ENCODE measurements around the gene SPINT4.
"Not testable (repeated sequence)": the region's sequence is repeated elsewhere in the genome, so short reads cannot be mapped to it uniquely, and the experiment has no call there.

Gene SPINT4

DNA sequence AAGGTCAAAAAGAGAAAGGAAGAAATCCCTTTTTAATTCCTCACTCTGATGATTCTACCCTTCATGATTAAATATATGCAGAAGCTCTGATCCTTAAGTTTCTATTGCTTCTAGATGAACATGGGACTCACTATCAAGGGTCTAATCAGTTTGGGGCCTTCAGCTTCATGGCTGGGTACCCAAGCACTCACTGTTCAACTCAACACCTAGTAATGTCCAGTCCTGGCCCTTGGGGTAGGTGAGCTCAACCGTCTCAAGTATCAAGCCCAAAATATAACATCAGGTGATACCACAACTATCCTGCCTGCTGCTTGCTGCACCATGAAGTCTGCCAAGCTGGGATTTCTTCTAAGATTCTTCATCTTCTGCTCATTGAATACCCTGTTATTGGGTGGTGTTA, at the start of gene SPINT4:
Gene SPINT4 (plus strand): TSS at position 301 of the 400 bp plus-strand sequence. CDS start 21 bp downstream, at position 322.
- Histone ChIP-seq H3K9ac (ENCODE audit: low read length) (no peak within 1 kb of the TSS), H3K27ac (ENCODE audit: low read depth, low read length) (no peak within 1 kb of the TSS), H3K36me3 (ENCODE audit: control insufficient read depth, insufficient read depth, low read length) (no peaks in the 10 kb centered on the region), H3K9me3 (ENCODE audit: control insufficient read depth, insufficient read depth, low read depth, low read length) (peaks cover 3% of the 10 kb centered on the region; the same call in 1 of the 2 replicates), H3K4me1 (ENCODE audit: control insufficient read depth, insufficient read depth, low read length) (no peaks in the 10 kb centered on the region), H3K27me3 (ENCODE audit: control insufficient read depth, insufficient read depth, low read length) (no peaks in the 10 kb centered on the region), H3K4me3 (ENCODE audit: low read depth, low read length) (no peak within 1 kb of the TSS)

DNA sequence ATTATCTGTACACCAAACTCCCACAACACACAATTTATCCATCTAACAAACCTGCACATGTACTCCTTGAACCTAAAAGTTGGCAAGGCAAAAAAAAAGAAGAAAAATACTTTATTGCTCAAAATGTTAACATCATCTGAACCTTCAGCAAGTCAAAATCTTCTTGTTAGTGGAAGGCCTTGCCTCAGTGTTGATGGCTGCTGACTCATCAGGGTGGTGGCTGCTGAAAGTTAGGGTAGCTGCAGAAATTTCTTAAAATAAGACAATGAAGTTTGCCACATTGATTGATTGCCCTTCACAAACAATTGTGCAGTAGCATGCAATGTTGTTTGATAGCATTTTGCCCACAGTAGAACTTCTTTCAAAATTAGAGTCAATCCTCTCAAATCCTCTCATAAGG, 49.4 kb upstream of the SPINT4 start:
- Histone ChIP-seq H3K9ac (ENCODE audit: low read length) (no peak overlapping the region), H3K9me3 (ENCODE audit: control insufficient read depth, insufficient read depth, low read depth, low read length) (0 out of 2 replicates have a peak, but pooled peaks cover 6% of the 10 kb centered on the region), H3K27me3 (ENCODE audit: control insufficient read depth, insufficient read depth, low read length) (no peaks in the 10 kb centered on the region), H3K4me1 (ENCODE audit: control insufficient read depth, insufficient read depth, low read length) (no peaks in the 10 kb centered on the region), H3K36me3 (ENCODE audit: control insufficient read depth, insufficient read depth, low read length) (no peaks in the 10 kb centered on the region), H3K4me3 (ENCODE audit: low read depth, low read length) (no peak overlapping the region), H3K27ac (ENCODE audit: low read depth, low read length) (no peak overlapping the region)

DNA sequence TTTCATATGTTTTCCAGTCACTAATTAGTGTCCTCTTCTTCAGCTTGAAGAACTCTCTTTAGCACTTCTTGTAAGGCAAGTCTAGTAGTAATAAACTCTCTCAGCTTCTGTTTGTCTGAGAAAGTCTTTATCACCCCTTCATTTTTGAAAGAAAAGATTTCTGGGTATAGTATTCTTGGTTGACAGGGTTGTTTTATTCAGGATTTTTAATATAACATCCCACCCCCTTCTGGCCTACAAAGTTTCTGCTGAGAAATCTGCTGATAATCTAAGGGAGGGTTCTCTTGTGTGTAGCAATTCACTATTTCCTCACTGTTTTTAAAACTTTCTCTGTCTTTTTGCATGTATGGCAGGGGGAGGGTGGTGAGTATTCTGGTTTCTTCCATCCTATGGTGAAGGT, 42.5 kb upstream of the SPINT4 start:
- Histone ChIP-seq H3K27me3 (ENCODE audit: control insufficient read depth, insufficient read depth, low read length) (no peaks in the 10 kb centered on the region), H3K36me3 (ENCODE audit: control insufficient read depth, insufficient read depth, low read length) (no peaks in the 10 kb centered on the region), H3K9ac (ENCODE audit: low read length) (no peak overlapping the region), H3K4me3 (ENCODE audit: low read depth, low read length) (no peak overlapping the region), H3K4me1 (ENCODE audit: control insufficient read depth, insufficient read depth, low read length) (no peaks in the 10 kb centered on the region; the same call in 1 of the 2 replicates), H3K9me3 (ENCODE audit: control insufficient read depth, insufficient read depth, low read depth, low read length) (peaks cover 22% of the 10 kb centered on the region), H3K27ac (ENCODE audit: low read depth, low read length) (no peak overlapping the region)

DNA sequence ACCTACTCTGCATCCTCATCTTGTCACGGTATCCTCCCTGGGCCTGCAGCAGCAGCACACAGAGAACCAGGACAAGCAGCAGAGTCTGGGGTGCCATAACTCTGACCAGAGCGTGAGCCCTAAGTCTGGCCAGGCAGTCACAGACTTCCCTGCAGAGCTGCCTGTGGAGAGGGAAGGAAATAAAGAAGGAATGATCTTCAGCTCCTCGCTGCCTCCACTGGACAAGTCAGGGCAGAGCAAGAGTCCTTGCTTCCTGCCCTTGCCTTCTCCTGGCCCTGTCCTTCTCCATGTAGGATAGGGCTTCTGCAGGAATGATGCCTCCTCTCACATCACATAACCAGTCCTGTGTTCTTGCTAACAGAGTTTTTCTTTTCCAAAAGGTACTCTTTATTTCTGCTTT, 36.3 kb upstream of the SPINT4 start:
- no peaks in the 10 kb centered on the region for H3K27me3 ChIP-seq (ENCODE audit: control insufficient read depth, insufficient read depth, low read length)
- H3K4me1 ChIP-seq (ENCODE audit: control insufficient read depth, insufficient read depth, low read length): no peaks in the 10 kb centered on the region; the same call in 1 of the 2 replicates
- no peaks in the 10 kb centered on the region; the same call in 1 of the 2 replicates for H3K9me3 ChIP-seq (ENCODE audit: control insufficient read depth, insufficient read depth, low read depth, low read length)
- no peak overlapping the region for H3K4me3 ChIP-seq (ENCODE audit: low read depth, low read length)
- no peak overlapping the region for H3K9ac ChIP-seq (ENCODE audit: low read length)
- no peaks in the 10 kb centered on the region for H3K36me3 ChIP-seq (ENCODE audit: control insufficient read depth, insufficient read depth, low read length)
- no peak overlapping the region for H3K27ac ChIP-seq (ENCODE audit: low read depth, low read length)

DNA sequence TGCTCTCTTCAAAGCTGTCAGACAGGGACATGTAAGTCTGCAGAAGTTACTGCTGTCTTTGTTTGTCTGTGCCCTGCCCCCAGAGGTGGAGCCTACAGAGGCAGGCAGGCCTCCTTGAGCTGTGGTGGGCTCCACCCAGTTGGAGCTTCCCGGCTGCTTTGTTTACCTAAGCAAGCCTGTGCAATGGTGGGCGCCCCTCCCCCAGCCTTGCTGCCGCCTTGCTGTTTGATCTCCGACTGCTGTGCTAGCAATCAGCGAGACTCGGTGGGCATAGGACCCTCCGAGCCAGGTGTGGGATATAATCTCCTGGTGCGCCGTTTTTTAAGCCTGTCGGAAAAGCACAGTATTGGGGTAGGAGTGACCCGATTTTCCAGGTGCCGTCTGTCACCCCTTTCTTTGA, 28.8 kb upstream of the SPINT4 start:
- H3K9ac ChIP-seq (ENCODE audit: low read length); H3K4me1 ChIP-seq (ENCODE audit: control insufficient read depth, insufficient read depth, low read length); H3K4me3 ChIP-seq (ENCODE audit: low read depth, low read length); H3K27me3 ChIP-seq (ENCODE audit: control insufficient read depth, insufficient read depth, low read length); H3K36me3 ChIP-seq (ENCODE audit: control insufficient read depth, insufficient read depth, low read length); H3K27ac ChIP-seq (ENCODE audit: low read depth, low read length): not testable (repeated sequence)
- H3K9me3 ChIP-seq (ENCODE audit: control insufficient read depth, insufficient read depth, low read depth, low read length): peaks cover 13% of the 10 kb centered on the region

DNA sequence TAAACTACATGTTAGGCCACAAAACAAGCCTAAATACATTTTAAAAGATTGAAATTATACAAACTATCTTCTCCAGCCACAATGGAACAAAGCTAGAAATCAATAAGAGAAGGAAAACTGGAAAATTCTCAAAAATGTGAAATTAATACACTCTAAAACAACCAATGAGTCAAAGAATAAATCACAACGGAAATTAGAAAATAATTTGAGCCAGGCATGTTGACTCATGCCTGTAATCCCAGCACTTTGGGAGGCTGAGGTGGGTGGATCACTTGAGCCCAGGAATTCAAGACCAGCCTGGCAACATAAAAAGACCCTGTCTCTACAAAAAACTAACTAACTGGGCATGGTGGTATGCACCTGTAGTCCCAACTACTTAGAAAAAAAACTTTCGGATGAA, 26.7 kb upstream of the SPINT4 start:
- H3K9ac ChIP-seq (ENCODE audit: low read length): no peak overlapping the region
- H3K27ac ChIP-seq (ENCODE audit: low read depth, low read length): no peak overlapping the region
- H3K4me1 ChIP-seq (ENCODE audit: control insufficient read depth, insufficient read depth, low read length): no peaks in the 10 kb centered on the region
- H3K4me3 ChIP-seq (ENCODE audit: low read depth, low read length): no peak overlapping the region
- no peaks in the 10 kb centered on the region for H3K27me3 ChIP-seq (ENCODE audit: control insufficient read depth, insufficient read depth, low read length)
- peaks cover 13% of the 10 kb centered on the region for H3K9me3 ChIP-seq (ENCODE audit: control insufficient read depth, insufficient read depth, low read depth, low read length)
- H3K36me3 ChIP-seq (ENCODE audit: control insufficient read depth, insufficient read depth, low read length): no peaks in the 10 kb centered on the region

DNA sequence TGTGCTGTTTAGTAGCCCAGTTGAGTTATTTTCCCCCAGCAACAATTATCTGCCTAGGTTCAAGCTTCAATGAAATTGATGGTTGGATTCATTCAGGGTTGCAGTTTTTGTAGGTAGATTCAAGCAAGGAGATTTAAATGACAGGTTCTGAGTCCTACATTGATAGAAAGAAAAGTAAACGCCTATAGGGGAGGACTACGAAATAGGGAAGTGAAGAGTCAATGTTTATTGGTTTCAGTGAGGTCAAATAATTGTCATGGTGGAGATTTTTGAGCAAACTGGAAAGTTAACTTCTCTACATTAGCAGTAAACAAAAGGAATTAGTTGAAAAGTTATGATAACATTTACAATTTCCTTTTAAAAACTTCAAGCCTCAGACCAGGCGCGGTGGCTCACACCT, 21.0 kb upstream of the SPINT4 start:
- H3K27ac ChIP-seq (ENCODE audit: low read depth, low read length): no peak overlapping the region
- H3K36me3 ChIP-seq (ENCODE audit: control insufficient read depth, insufficient read depth, low read length): no peaks in the 10 kb centered on the region
- H3K4me1 ChIP-seq (ENCODE audit: control insufficient read depth, insufficient read depth, low read length): no peaks in the 10 kb centered on the region
- H3K27me3 ChIP-seq (ENCODE audit: control insufficient read depth, insufficient read depth, low read length): no peaks in the 10 kb centered on the region
- H3K9ac ChIP-seq (ENCODE audit: low read length): no peak overlapping the region
- no peak overlapping the region for H3K4me3 ChIP-seq (ENCODE audit: low read depth, low read length)
- H3K9me3 ChIP-seq (ENCODE audit: control insufficient read depth, insufficient read depth, low read depth, low read length): no peaks in the 10 kb centered on the region

DNA sequence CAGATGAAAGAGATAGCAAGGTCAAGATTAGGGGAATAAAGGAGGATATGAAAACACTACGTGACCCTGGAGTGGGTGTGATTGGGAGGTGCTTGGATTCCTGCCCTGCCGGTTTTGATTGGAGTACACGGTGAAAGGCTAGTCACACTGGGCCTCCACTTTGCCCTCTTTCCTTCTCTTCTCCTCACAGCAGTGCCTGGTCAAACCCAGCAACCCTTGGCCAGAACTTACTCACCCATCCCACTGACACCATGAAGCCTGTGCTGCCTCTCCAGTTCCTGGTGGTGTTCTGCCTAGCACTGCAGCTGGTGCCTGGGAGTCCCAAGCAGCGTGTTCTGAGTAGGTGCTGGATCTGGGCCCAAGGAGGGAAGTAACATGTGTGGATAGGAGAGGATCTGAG, 20.3 kb upstream of the SPINT4 start, which contains the start of gene WFDC13:
Gene WFDC13 (plus strand): TSS at position 166 of the 400 bp plus-strand sequence. CDS start 86 bp downstream, at position 252.
- no peaks in the 10 kb centered on the region for H3K27me3 ChIP-seq (ENCODE audit: control insufficient read depth, insufficient read depth, low read length)

DNA sequence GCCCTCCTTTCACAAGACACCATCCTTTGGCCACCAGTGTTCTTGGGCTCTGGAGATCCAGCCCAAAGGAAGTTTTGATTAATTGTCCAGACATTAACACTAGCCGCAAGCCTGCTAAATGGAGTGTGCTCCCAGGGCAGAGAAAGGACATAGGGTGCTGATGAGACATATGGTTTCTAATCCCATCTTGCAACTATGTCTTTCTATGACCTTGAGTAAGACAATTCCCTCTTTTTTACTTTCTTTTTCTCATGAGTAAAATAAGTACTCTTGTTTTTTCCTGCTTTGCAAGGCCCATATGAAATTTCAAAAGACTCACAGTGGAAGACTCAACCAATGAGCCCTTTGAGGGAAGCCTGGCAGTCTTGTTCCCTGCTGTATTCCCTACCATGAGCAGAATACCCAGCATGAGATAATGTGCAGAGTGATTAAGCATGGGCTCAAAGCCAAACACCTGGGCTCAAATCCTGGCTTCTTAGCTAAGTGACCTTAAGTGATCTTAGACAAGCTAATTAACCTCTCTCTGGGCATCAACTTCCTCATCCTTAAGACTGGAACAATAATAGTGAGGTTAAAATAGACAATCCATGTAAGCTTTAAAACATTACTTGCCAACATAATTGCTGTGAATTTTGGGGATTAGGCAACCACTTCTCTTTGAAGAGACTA, 17.0 kb upstream of the SPINT4 start, which contains the start of gene WFDC10B:
Gene WFDC10B (minus strand): TSS at position 51 of the 669 bp plus-strand sequence. CDS start 19,027 bp downstream, outside the sequence.
- Histone ChIP-seq H3K9me3 (ENCODE audit: control insufficient read depth, insufficient read depth, low read depth, low read length) (no peaks in the 10 kb centered on the region), H3K36me3 (ENCODE audit: control insufficient read depth, insufficient read depth, low read length) (no peaks in the 10 kb centered on the region), H3K27ac (ENCODE audit: low read depth, low read length) (no peak within 1 kb of the TSS), H3K9ac (ENCODE audit: low read length) (no peak within 1 kb of the TSS), H3K4me3 (ENCODE audit: low read depth, low read length) (no peak within 1 kb of the TSS), H3K27me3 (ENCODE audit: control insufficient read depth, insufficient read depth, low read length) (no peaks in the 10 kb centered on the region), H3K4me1 (ENCODE audit: control insufficient read depth, insufficient read depth, low read length) (no peaks in the 10 kb centered on the region)

More for the DNA sequence above, 20.3 kb upstream of the SPINT4 start, which contains the start of gene WFDC13:
- no peaks in the 10 kb centered on the region for H3K4me1 ChIP-seq (ENCODE audit: control insufficient read depth, insufficient read depth, low read length)
- H3K4me3 ChIP-seq (ENCODE audit: low read depth, low read length): no peak within 1 kb of the TSS
- no peaks in the 10 kb centered on the region for H3K9me3 ChIP-seq (ENCODE audit: control insufficient read depth, insufficient read depth, low read depth, low read length)
- H3K9ac ChIP-seq (ENCODE audit: low read length): no peak within 1 kb of the TSS
- H3K27ac ChIP-seq (ENCODE audit: low read depth, low read length): no peak within 1 kb of the TSS
- no peaks in the 10 kb centered on the region for H3K36me3 ChIP-seq (ENCODE audit: control insufficient read depth, insufficient read depth, low read length)

DNA sequence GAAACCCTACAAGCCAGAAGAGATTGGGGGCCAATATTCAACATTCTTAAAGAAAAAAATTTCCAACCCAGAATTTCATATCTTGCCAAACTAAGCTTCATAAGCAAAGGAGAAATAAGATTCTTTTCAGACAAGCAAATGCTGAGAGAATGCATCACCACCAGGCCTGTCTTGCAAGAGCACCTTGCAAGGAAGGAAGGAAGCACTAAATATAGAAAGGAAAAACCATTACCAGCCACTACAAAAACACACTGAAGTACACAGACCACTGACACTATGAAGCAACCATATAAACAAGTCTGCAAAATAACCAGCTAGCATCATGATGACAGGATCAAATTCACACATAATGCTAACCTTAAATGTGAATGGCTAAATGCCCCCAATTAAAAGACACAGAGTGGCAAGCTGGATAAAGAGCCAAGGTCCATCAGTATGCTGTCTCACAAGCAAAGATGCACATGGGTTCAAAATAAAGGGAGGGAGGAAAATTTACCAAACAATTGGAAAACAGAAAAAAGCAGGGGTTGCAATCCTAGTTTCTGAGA, 5.9 kb upstream of the SPINT4 start:
- not testable (repeated sequence) for H3K27ac ChIP-seq (ENCODE audit: low read depth, low read length); H3K4me1 ChIP-seq (ENCODE audit: control insufficient read depth, insufficient read depth, low read length); H3K27me3 ChIP-seq (ENCODE audit: control insufficient read depth, insufficient read depth, low read length); H3K36me3 ChIP-seq (ENCODE audit: control insufficient read depth, insufficient read depth, low read length); H3K9me3 ChIP-seq (ENCODE audit: control insufficient read depth, insufficient read depth, low read depth, low read length); H3K9ac ChIP-seq (ENCODE audit: low read length); H3K4me3 ChIP-seq (ENCODE audit: low read depth, low read length)

DNA sequence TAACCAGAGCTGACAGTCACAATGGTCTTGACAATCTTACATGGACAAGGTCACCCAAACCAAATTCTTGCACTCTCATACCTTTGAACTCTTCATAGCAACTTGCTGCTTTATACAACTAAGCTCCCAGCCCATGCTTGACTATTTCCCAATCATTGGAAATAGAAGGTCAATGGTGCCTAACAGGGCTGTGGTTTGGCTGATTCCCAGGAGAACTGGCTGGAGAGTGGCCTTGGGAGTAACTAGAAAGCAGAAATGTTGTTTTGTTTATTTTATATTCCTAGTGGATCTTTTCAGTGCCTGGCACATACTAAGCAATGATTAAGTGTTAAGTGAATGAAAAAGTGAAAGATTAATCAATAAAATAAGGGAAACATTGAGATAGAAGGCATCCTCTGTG, 3.0 kb downstream of the SPINT4 start:
- H3K4me3 ChIP-seq (ENCODE audit: low read depth, low read length): no peak overlapping the region
- H3K4me1 ChIP-seq (ENCODE audit: control insufficient read depth, insufficient read depth, low read length): no peaks in the 10 kb centered on the region
- no peaks in the 10 kb centered on the region for H3K9me3 ChIP-seq (ENCODE audit: control insufficient read depth, insufficient read depth, low read depth, low read length)
- no peaks in the 10 kb centered on the region for H3K27me3 ChIP-seq (ENCODE audit: control insufficient read depth, insufficient read depth, low read length)
- H3K36me3 ChIP-seq (ENCODE audit: control insufficient read depth, insufficient read depth, low read length): no peaks in the 10 kb centered on the region
- no peak overlapping the region for H3K27ac ChIP-seq (ENCODE audit: low read depth, low read length)
- no peak overlapping the region for H3K9ac ChIP-seq (ENCODE audit: low read length)
